PC-9 (cell line): ENCODE results near the gene UNC13B. TPM values are rescaled to one million over a fixed set of nuclear protein-coding genes. Genes with fewer than 3 reads are reported as not detected.

ENCODE experiments used
- BruUV-seq: library from RNA; stranded (reverse); fragments of 400-500 nt; replicated peaks from 2 replicates; lab custom pipeline; 2021; lab: Mats Ljungman, UMichigan
- CTCF ChIA-PET: fragments of 300-600 bp; sonication (Branson Sonifier 250); formaldehyde crosslinking; loops from one replicate; lab custom pipeline; 2022; ENCODE audit warnings: antibody characterized with exemption; lab: Charles Lee
- POLR2A ChIA-PET: fragments of 300-600 bp; sonication (Branson Sonifier 250); formaldehyde crosslinking; loops from one replicate; lab custom pipeline; 2022; ENCODE audit warnings: antibody characterized with exemption; ENCODE audit not compliant: unreplicated experiment; lab: Charles Lee
- DNase-seq, 2 experiments: peaks; one replicate each; pipeline versions ENCODE4 v3.0.0 to v3.0.0-alpha.2; 2015 to 2022; ENCODE audit warnings: mixed read lengths in 1 of 2
- H2AFZ ChIP-seq: fragments of 200-600 bp; sonication (generic); 2 replicates; pipeline ENCODE4 v1.8.1; 2017; ENCODE audit warnings: antibody characterized with exemption
- H3F3A ChIP-seq: fragments of 200-600 bp; sonication (generic); 2 replicates; pipeline ENCODE4 v1.8.1; 2017; ENCODE audit warnings: antibody characterized with exemption, mild to moderate bottlenecking, low read depth; ENCODE audit not compliant: insufficient read depth
- H3K27ac ChIP-seq: fragments of 200-600 bp; sonication (generic); 2 replicates; pipeline ENCODE4 v1.6.1; 2016; ENCODE audit warnings: mixed run types
- H3K27me3 ChIP-seq: fragments of 200-600 bp; sonication (generic); 2 replicates; pipeline ENCODE4 v1.6.1; 2016; ENCODE audit warnings: low read depth, mixed run types; ENCODE audit not compliant: insufficient read depth
- H3K36me3 ChIP-seq: fragments of 200-600 bp; sonication (generic); 2 replicates; pipeline ENCODE4 v1.6.1; 2016; ENCODE audit warnings: low read depth, mixed run types
- H3K4me1 ChIP-seq: fragments of 200-600 bp; sonication (generic); replicated peaks from 2 replicates; pipeline ENCODE4 v1.6.1; 2016; ENCODE audit warnings: mixed run types; ENCODE audit not compliant: insufficient read depth
- H3K4me2 ChIP-seq: fragments of 200-600 bp; sonication (generic); 2 replicates; pipeline ENCODE4 v1.6.1; 2017; ENCODE audit warnings: mixed run types
- H3K4me3 ChIP-seq: fragments of 200-600 bp; sonication (generic); 2 replicates; pipeline ENCODE4 v1.6.1; 2016; ENCODE audit warnings: mixed run types
- H3K79me2 ChIP-seq: fragments of 200-600 bp; sonication (generic); 2 replicates; pipeline ENCODE4 v1.6.1; 2017; ENCODE audit warnings: low read depth, mixed run types
- H3K9me2 ChIP-seq: fragments of 200-600 bp; sonication (generic); 2 replicates; pipeline ENCODE4 v1.8.1; 2017; ENCODE audit warnings: mild to moderate bottlenecking; ENCODE audit not compliant: insufficient read depth
- H3K9me3 ChIP-seq: fragments of 200-600 bp; sonication (generic); 2 replicates; pipeline ENCODE4 v1.8.1; 2016; ENCODE audit warnings: low read depth; ENCODE audit not compliant: insufficient read depth
- H4K20me1 ChIP-seq: fragments of 200-600 bp; sonication (generic); 2 replicates; pipeline ENCODE4 v1.8.1; 2017; ENCODE audit not compliant: insufficient read depth
- CTCF ChIP-seq: fragments of 200-600 bp; sonication (generic); conservative IDR thresholded peaks from 2 replicates; pipeline ENCODE4 v1.6.1; 2017; ENCODE audit warnings: mixed run types, antibody characterized with exemption, mild to moderate bottlenecking, moderate library complexity
- EZH2 ChIP-seq: fragments of 200-600 bp; sonication (generic); IDR thresholded peaks from 2 replicates; pipeline ENCODE4 v1.8.0; 2017; ENCODE audit warnings: antibody characterized with exemption, low read depth
- intact Hi-C: fragments of 100-400 bp; cut with micrococcal nuclease; formaldehyde crosslinking; loops from one replicate; pipeline ENCODE4 v1.10.0; 2022; ENCODE audit not compliant: unreplicated experiment
- total RNA-seq: library from RNA; stranded (reverse); gene quantifications from 2 replicates; pipeline ENCODE4 v1.2.3, GENCODE V29; 2021

UNC13B gene
- total RNA-seq, 1 experiment from 2014 or later, result not detected

- intact Hi-C loops, result no loop called here
- no peaks in the 10 kb centered on the region for H3K4me1 ChIP-seq
- no peaks in the 10 kb centered on the region; the same call in 1 of the 2 replicates for H3K27me3 ChIP-seq
- ChIA-PET POLR2A (interaction anchor here (0.6 kb wide), 1 partner anchor 51 kb away, joined by 5 read pairs; no protein-coding TSS in a partner anchor), CTCF (no interaction called here)
- no peak overlapping the region for H3K4me3 ChIP-seq
- H2AFZ ChIP-seq, result no peak overlapping the region
- no peaks in the 10 kb centered on the region for H3F3A ChIP-seq
- H3K36me3 ChIP-seq, result no peaks in the 10 kb centered on the region
- no peaks in the 10 kb centered on the region for H4K20me1 ChIP-seq
- no peaks in the 10 kb centered on the region for H3K9me3 ChIP-seq
- no peak overlapping the region for H3K4me2 ChIP-seq
- no peak for TF ChIP-seq CTCF
- TF ChIP-seq EZH2, result no peak
- DNase-seq, result no peak
- no peaks in the 10 kb centered on the region for H3K79me2 ChIP-seq
- BruUV-seq, result no TSS peak
- H3K9me2 ChIP-seq, result no peaks in the 10 kb centered on the region
- no peak overlapping the region for H3K27ac ChIP-seq
Observed at GRCh38 chr9:35395706-35396101, 233.9 kb downstream of the UNC13B start.

- Histone ChIP-seq H3K4me3 (no peak overlapping the region), H2AFZ (no peak overlapping the region), H3K79me2 (no peaks in the 10 kb centered on the region), H3K9me2 (no peaks in the 10 kb centered on the region), H3K27me3 (no peaks in the 10 kb centered on the region; the same call in 1 of the 2 replicates), H3K9me3 (no peaks in the 10 kb centered on the region), H3K4me1 (no peaks in the 10 kb centered on the region), H3K27ac (no peak overlapping the region), H4K20me1 (no peaks in the 10 kb centered on the region), H3K36me3 (no peaks in the 10 kb centered on the region), H3F3A (no peaks in the 10 kb centered on the region), H3K4me2 (no peak overlapping the region)
- intact Hi-C loops, result no loop called here
- TF ChIP-seq CTCF, result no peak
- no peak for TF ChIP-seq EZH2
- BruUV-seq, result no TSS peak
- CTCF ChIA-PET, result no interaction called here
- POLR2A ChIA-PET, result no interaction called here
- no peak for DNase-seq
Observed at GRCh38 chr9:35396560-35397215, 234.9 kb downstream of the UNC13B start.

- DNase-seq, result no peak
- CTCF ChIA-PET, result no interaction called here
Observed at GRCh38 chr9:35397216-35397698, 235.4 kb downstream of the UNC13B start.

More at GRCh38 chr9:35397216-35397698, 235.4 kb downstream of the UNC13B start:
- Histone ChIP-seq H3K9me2 (no peaks in the 10 kb centered on the region), H3K9me3 (no peaks in the 10 kb centered on the region), H3K36me3 (no peaks in the 10 kb centered on the region), H3K79me2 (no peaks in the 10 kb centered on the region), H3K4me2 (no peak overlapping the region), H3K27ac (no peak overlapping the region), H4K20me1 (no peaks in the 10 kb centered on the region), H3K27me3 (no peaks in the 10 kb centered on the region; the same call in 1 of the 2 replicates), H3K4me1 (no peaks in the 10 kb centered on the region), H3K4me3 (no peak overlapping the region), H3F3A (no peaks in the 10 kb centered on the region), H2AFZ (no peak overlapping the region)
- POLR2A ChIA-PET, result no interaction called here
- BruUV-seq, result no TSS peak
- TF ChIP-seq EZH2 (no peak), CTCF (no peak)
- intact Hi-C loops, result no loop called here
